Stimulated activated CD4-positive, alpha-beta T cell treated with anti-CD3 and anti-CD28 coated beads, TNF-alpha, amount 100 ng/mL, for 1 hour (primary cell): ENCODE data around the gene ST8SIA6.

ENCODE experiments used
- DNase-seq, 3 donors: peaks; one replicate each; pipeline ENCODE4 v3.0.0-alpha.2; 2020; ENCODE audit warnings: low read depth in 3 of 3, low spot score in 1 of 3

Gene ST8SIA6

GRCh38 chr10:17273403-17273802 lies 181.0 kb downstream of the ST8SIA6 start:
- DNase-seq: no peak

GRCh38 chr10:17272648-17273047 lies 181.7 kb downstream of the ST8SIA6 start:
- DNase-seq: no peak
